ENCODE data around the gene PRR23E.

Gene PRR23E

GRCh38 chr3:127161236-127161635 lies 31.7 kb upstream of the PRR23E start:
- no peak overlapping the region for H3K4me3 ChIP-seq (ENCODE audit: low read depth, low read length)
- no peaks in the 10 kb centered on the region for H3K36me3 ChIP-seq (replicated peaks)
- H3K27me3 ChIP-seq (replicated peaks): no peaks in the 10 kb centered on the region
- DNase-seq: no peak
- TF ChIP-seq CTCF (IDR thresholded peaks at IDR 0.05; ENCODE audit: low read depth, low read length, missing control alignments): no peak
- in situ Hi-C loops (cut with HindIII; ENCODE audit: low pct_ligation_motif_present, low sequenced_read_pairs): no loop called here
- H3K27ac ChIP-seq: no peak overlapping the region

- no peak for TF ChIP-seq CTCF (IDR thresholded peaks at IDR 0.05; ENCODE audit: low read depth, low read length, missing control alignments)
Observed at GRCh38 chr3:127161973-127162579, 30.9 kb upstream of the PRR23E start.

DNA sequence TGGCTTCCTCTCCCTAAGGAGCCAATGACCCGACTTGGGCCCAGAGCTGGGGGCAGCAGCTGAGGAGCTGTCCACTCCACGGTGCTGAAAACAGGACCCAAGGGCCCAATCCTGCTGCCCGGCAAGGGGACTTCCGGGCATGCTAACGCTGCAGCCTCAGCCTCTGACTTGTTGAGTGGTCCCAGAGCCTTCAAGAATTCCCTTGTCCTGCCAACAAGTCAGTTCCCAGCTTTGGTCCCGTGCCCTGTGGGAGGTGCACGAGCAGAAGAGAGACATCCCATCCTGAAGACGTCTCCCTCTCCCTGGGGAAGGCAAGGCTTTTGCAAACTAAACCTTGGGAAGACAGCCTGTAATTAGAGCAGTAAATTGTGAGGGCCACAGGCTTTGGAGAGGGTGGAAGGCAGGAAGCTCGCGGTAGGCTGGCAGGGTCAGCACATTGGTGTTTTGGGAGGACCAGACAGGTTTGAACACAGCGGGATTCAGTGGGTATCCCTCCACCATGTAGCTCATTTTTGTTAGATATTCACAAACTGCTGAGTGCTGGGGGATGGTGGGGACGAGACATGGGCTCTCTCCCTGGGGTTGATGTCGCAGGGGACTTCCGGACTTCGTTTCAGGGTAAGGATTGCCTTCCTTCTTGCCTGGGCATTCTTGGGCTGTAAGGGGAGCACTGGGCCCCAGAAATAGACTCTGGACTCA lies 29.8 kb upstream of the PRR23E start:
- DNase-seq: no peak
- no peak for TF ChIP-seq CTCF (IDR thresholded peaks at IDR 0.05; ENCODE audit: low read depth, low read length, missing control alignments)
- in situ Hi-C loops (cut with HindIII; ENCODE audit: low pct_ligation_motif_present, low sequenced_read_pairs): no loop called here
- Histone ChIP-seq H3K4me3 (ENCODE audit: low read depth, low read length) (no peak overlapping the region), H3K27me3 (replicated peaks) (no peaks in the 10 kb centered on the region), H3K36me3 (replicated peaks) (no peaks in the 10 kb centered on the region), H3K27ac (no peak overlapping the region)

More at GRCh38 chr3:127161973-127162579, 30.9 kb upstream of the PRR23E start:
- H3K36me3 ChIP-seq (replicated peaks): no peaks in the 10 kb centered on the region
- H3K27ac ChIP-seq: no peak overlapping the region
- no peak overlapping the region for H3K4me3 ChIP-seq (ENCODE audit: low read depth, low read length)
- no peak for DNase-seq
- in situ Hi-C loops (cut with HindIII; ENCODE audit: low pct_ligation_motif_present, low sequenced_read_pairs): no loop called here
- no peaks in the 10 kb centered on the region for H3K27me3 ChIP-seq (replicated peaks)

DNA sequence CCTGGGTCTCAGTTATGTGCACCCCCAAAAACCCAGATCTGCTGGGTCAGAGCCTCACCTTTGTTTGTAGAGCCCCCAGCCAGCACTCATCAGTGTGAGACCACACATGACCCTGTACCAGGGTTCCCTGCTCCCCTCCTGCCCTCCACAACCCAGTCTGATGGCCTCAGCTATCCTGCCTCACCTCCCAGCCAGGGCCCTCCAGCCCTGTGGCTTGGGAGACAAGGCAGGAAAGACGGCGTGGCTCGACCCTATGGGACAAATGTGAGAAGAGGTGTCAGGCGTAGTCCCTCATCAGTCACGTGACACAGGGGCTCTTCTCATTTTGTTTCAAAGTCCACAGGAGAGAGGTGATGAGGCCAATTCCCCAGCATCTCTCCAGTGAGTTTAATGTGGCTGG lies 28.3 kb upstream of the PRR23E start:
- no peaks in the 10 kb centered on the region for H3K36me3 ChIP-seq (replicated peaks)
- no peak for DNase-seq
- in situ Hi-C loops (cut with HindIII; ENCODE audit: low pct_ligation_motif_present, low sequenced_read_pairs): no loop called here
- no peak overlapping the region for H3K4me3 ChIP-seq (ENCODE audit: low read depth, low read length)
- no peaks in the 10 kb centered on the region for H3K27me3 ChIP-seq (replicated peaks)
- H3K27ac ChIP-seq: no peak overlapping the region
- no peak for TF ChIP-seq CTCF (IDR thresholded peaks at IDR 0.05; ENCODE audit: low read depth, low read length, missing control alignments)

DNA sequence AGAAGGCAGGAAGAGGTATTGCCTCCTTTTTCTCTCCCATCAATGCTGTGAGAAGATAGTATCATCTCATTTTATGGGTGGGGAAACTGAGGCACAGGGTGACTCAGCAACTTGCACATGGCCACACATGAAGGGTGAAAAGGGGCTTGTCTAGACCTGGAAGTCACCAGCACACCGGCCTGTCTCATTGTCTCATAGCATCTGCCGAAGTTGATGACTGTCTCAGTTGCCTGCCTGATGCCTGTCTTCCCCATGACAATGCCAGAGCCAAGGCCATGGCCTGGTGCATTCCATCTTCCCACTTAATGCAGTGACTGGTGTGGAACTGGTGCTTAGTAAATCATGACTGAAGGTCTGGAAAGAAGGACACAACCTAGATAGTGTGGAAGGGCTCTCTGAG lies 27.9 kb upstream of the PRR23E start:
- DNase-seq: no peak
- no peaks in the 10 kb centered on the region for H3K27me3 ChIP-seq (replicated peaks)
- H3K27ac ChIP-seq: no peak overlapping the region
- H3K4me3 ChIP-seq (ENCODE audit: low read depth, low read length): no peak overlapping the region
- in situ Hi-C loops (cut with HindIII; ENCODE audit: low pct_ligation_motif_present, low sequenced_read_pairs): no loop called here
- no peaks in the 10 kb centered on the region for H3K36me3 ChIP-seq (replicated peaks)
- no peak for TF ChIP-seq CTCF (IDR thresholded peaks at IDR 0.05; ENCODE audit: low read depth, low read length, missing control alignments)
